K562 (cell line): ENCODE data around the gene TCF23. TPM values are rescaled to one million over a fixed set of nuclear protein-coding genes. Genes with fewer than 3 reads are reported as not detected.

ENCODE experiments used
- ARNT ChIP-seq, 2 experiments: fragments of 450-650 bp; IDR thresholded peaks; 2 replicates each; pipeline ENCODE4 v1.6.1; 2016; ENCODE audit warnings: mild to moderate bottlenecking in 1 of 2
- ELF1 ChIP-seq: fragments of 200-800 bp; sonication (Bioruptor generic); IDR thresholded peaks from 2 replicates; pipeline ENCODE4 v1.6.1; 2016; ENCODE audit warnings: missing genetic modification characterization, missing compliant biosample characterization
- HDAC2 ChIP-seq: fragments of 450-650 bp; IDR thresholded peaks from 2 replicates; pipeline ENCODE4 v1.6.1; 2016; ENCODE audit warnings: mild to moderate bottlenecking
- LARP7 ChIP-seq: fragments of 450-650 bp; IDR thresholded peaks from 2 replicates; pipeline ENCODE4 v1.6.1; 2016
- MTA2 ChIP-seq: fragments of 450-650 bp; IDR thresholded peaks from 2 replicates; pipeline ENCODE4 v1.6.1; 2016; ENCODE audit warnings: low read depth
- MTA3 ChIP-seq: fragments of 450-650 bp; formaldehyde crosslinking; IDR thresholded peaks from 2 replicates; pipeline ENCODE4 v1.6.1; 2017; ENCODE audit warnings: mild to moderate bottlenecking, borderline replicate concordance
- ZFP36 ChIP-seq: fragments of 150-350 bp; IDR thresholded peaks from 2 replicates; pipeline ENCODE4 v1.6.1; 2018; ENCODE audit warnings: low read length, low read depth; ENCODE audit not compliant: partially characterized antibody
- polyA plus RNA-seq, 8 experiments: library from polyadenylated mRNA; depleted of rRNA in 4 of 8; stranded (reverse) in 5 of 8; unstranded in 3 of 8; fragments of >200 nt; fragmentation: Nextera tagmentation in 2 of 8; fragmentation: Illumina TruSeq in 1 of 8; extraction: Ambion mirVana in 2 of 8; extraction: Trizol in 1 of 8; gene quantifications; 2 replicates each; pipeline versions ENCODE4 v1.2.1 to v1.2.3, GENCODE V29; 2011 to 2014; ENCODE audit warnings: inconsistent platforms in 1 of 8, missing spikeins in 1 of 8
- total RNA-seq, 7 experiments: library from RNA; depleted of rRNA in 6 of 7; stranded (reverse); fragments of >200 nt in 6 of 7; fragmentation: Illumina TruSeq in 2 of 7; extraction: Trizol in 2 of 7; gene quantifications; 2 replicates each; pipeline versions ENCODE4 v1.2.1 to v1.2.3, GENCODE V29; 2011 to 2021; ENCODE audit warnings: low replicate concordance in 1 of 7
- TF ChIP-seq, protein P1 (sequence below), 2 experiments: fragments of 450-650 bp in 1 of 2; sonication (generic) in 1 of 2; formaldehyde crosslinking in 1 of 2; IDR thresholded peaks; 2 replicates each; pipeline versions ENCODE4 v1.7.1 to v1.9.0; 2016 to 2022; ENCODE audit warnings: inconsistent platforms in 1 of 2, mild to moderate bottlenecking in 1 of 2, missing genetic modification reagents in 1 of 2
- TF ChIP-seq, protein P2 (sequence below): sonication (generic); formaldehyde crosslinking; IDR thresholded peaks from 2 replicates; pipeline ENCODE4 v1.9.0; 2022; ENCODE audit warnings: mild to moderate bottlenecking, missing genetic modification reagents
- TF ChIP-seq, protein P3 (sequence below), 2 experiments: fragments of 450-650 bp; IDR thresholded peaks; 2 replicates each; pipeline ENCODE4 v1.6.1; 2016
- TF ChIP-seq, protein P4 (sequence below), 3 experiments: fragments of 200-800 bp in 1 of 3; fragments of 250-450 bp in 1 of 3; fragments of 450-650 bp in 1 of 3; sonication (Bioruptor Pico) in 1 of 3; sonication (Bioruptor generic) in 1 of 3; formaldehyde crosslinking in 1 of 3; IDR thresholded peaks; 2 replicates each; pipeline versions ENCODE4 v1.6.1 to v1.8.0; 2016 to 2022; ENCODE audit warnings: mild to moderate bottlenecking in 2 of 3, missing genetic modification characterization in 2 of 3, missing compliant biosample characterization in 1 of 3, moderate library complexity in 1 of 3

TCF23 gene
- total and polyA plus RNA-seq, 9 of the 15 experiments (the other 6 are each of a cell fraction or from before 2014, with no cell fraction given): 0.07 TPM; not detected in 8

DNA sequence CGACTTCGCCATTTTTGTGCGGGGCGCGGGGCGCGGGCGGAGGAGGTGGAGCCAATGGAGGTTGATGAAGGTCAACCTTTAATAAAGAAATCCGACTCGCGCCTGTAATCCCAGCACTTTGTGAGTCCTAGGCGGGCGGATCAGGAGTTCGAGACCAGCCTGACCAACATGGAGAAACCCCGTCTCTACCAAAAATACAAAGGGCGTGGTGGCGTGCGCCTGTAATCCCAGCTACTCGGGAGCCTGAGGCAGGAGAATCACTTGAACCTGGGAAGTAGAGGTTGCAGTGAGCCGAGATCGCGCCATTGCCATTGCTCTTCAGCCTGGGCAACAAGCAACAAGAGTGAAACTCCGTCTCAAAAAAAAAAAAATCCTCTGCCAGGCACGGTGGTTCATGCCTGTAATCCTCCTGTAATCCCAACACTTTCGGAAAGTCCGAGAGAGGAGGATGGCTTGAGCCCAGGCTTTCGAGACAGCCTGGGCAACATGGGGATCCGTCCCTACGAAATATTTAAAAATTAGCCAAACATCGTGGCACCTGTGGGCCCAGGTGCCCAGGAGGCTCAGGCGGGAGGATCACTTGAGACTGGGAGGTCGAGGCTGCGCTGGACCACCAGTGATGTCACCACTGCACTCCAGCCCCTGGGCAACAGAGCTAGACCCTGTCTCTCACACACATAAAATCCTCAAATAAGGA is 13.9 kb upstream of the TCF23 start (continued):
- TF ChIP-seq HDAC2 (peak; percentile 20; the same call in 1 of the 2 replicates), LARP7 (0 out of 2 replicates have a peak, but pooled peaks have one; percentile 17), ARNT (IDR thresholded peaks at IDR 0.05) (0 out of 4 replicates have a peak, but pooled peaks of 1 of the 2 experiments have one; percentile 56), MTA3 (no peak), ZFP36 (no peak), MTA2 (no peak), ELF1 (tag) (no peak)
- TF ChIP-seq, protein P1, sequence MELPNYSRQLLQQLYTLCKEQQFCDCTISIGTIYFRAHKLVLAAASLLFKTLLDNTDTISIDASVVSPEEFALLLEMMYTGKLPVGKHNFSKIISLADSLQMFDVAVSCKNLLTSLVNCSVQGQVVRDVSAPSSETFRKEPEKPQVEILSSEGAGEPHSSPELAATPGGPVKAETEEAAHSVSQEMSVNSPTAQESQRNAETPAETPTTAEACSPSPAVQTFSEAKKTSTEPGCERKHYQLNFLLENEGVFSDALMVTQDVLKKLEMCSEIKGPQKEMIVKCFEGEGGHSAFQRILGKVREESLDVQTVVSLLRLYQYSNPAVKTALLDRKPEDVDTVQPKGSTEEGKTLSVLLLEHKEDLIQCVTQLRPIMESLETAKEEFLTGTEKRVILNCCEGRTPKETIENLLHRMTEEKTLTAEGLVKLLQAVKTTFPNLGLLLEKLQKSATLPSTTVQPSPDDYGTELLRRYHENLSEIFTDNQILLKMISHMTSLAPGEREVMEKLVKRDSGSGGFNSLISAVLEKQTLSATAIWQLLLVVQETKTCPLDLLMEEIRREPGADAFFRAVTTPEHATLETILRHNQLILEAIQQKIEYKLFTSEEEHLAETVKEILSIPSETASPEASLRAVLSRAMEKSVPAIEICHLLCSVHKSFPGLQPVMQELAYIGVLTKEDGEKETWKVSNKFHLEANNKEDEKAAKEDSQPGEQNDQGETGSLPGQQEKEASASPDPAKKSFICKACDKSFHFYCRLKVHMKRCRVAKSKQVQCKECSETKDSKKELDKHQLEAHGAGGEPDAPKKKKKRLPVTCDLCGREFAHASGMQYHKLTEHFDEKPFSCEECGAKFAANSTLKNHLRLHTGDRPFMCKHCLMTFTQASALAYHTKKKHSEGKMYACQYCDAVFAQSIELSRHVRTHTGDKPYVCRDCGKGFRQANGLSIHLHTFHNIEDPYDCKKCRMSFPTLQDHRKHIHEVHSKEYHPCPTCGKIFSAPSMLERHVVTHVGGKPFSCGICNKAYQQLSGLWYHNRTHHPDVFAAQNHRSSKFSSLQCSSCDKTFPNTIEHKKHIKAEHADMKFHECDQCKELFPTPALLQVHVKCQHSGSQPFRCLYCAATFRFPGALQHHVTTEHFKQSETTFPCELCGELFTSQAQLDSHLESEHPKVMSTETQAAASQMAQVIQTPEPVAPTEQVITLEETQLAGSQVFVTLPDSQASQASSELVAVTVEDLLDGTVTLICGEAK (IDR thresholded peaks at IDR 0.05): peak; percentile 8; the same call in 1 of the 2 replicates
- TF ChIP-seq, protein P1 (CRISPR knock-in tag; IDR thresholded peaks at IDR 0.05): no peak
- TF ChIP-seq, protein P2, sequence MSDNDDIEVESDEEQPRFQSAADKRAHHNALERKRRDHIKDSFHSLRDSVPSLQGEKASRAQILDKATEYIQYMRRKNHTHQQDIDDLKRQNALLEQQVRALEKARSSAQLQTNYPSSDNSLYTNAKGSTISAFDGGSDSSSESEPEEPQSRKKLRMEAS: 0 out of 2 replicates have a peak, but pooled peaks have one; percentile 23
- TF ChIP-seq, protein P3, sequence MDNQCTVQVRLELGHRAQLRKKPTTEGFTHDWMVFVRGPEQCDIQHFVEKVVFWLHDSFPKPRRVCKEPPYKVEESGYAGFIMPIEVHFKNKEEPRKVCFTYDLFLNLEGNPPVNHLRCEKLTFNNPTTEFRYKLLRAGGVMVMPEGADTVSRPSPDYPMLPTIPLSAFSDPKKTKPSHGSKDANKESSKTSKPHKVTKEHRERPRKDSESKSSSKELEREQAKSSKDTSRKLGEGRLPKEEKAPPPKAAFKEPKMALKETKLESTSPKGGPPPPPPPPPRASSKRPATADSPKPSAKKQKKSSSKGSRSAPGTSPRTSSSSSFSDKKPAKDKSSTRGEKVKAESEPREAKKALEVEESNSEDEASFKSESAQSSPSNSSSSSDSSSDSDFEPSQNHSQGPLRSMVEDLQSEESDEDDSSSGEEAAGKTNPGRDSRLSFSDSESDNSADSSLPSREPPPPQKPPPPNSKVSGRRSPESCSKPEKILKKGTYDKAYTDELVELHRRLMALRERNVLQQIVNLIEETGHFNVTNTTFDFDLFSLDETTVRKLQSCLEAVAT (IDR thresholded peaks at IDR 0.05): peak in 1 of 2 experiments; percentile 85; a peak in 2 of 4 replicates
- TF ChIP-seq, protein P4, sequence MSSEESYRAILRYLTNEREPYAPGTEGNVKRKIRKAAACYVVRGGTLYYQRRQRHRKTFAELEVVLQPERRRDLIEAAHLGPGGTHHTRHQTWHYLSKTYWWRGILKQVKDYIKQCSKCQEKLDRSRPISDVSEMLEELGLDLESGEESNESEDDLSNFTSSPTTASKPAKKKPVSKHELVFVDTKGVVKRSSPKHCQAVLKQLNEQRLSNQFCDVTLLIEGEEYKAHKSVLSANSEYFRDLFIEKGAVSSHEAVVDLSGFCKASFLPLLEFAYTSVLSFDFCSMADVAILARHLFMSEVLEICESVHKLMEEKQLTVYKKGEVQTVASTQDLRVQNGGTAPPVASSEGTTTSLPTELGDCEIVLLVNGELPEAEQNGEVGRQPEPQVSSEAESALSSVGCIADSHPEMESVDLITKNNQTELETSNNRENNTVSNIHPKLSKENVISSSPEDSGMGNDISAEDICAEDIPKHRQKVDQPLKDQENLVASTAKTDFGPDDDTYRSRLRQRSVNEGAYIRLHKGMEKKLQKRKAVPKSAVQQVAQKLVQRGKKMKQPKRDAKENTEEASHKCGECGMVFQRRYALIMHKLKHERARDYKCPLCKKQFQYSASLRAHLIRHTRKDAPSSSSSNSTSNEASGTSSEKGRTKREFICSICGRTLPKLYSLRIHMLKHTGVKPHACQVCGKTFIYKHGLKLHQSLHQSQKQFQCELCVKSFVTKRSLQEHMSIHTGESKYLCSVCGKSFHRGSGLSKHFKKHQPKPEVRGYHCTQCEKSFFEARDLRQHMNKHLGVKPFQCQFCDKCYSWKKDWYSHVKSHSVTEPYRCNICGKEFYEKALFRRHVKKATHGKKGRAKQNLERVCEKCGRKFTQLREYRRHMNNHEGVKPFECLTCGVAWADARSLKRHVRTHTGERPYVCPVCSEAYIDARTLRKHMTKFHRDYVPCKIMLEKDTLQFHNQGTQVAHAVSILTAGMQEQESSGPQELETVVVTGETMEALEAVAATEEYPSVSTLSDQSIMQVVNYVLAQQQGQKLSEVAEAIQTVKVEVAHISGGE (CRISPR knock-in tag; IDR thresholded peaks at IDR 0.05): peak in 1 of 3 experiments; percentile 66; a peak in 1 of 6 replicates
